DMS79 treated with DMSO at 0.1 percent for 48 hours (cell line): ENCODE data around the gene TRMT61A.
A peak's percentile ranks its signal among the peaks of the same experiment; 100 is the strongest.
"Not testable (repeated sequence)": the region's sequence is repeated elsewhere in the genome, so short reads cannot be mapped to it uniquely, and the experiment has no call there.

Experiments
- DNase-seq: peaks from one replicate; lab custom pipeline; 2025; lab: John Stamatoyannopoulos, UW

The TRMT61A gene

DNA sequence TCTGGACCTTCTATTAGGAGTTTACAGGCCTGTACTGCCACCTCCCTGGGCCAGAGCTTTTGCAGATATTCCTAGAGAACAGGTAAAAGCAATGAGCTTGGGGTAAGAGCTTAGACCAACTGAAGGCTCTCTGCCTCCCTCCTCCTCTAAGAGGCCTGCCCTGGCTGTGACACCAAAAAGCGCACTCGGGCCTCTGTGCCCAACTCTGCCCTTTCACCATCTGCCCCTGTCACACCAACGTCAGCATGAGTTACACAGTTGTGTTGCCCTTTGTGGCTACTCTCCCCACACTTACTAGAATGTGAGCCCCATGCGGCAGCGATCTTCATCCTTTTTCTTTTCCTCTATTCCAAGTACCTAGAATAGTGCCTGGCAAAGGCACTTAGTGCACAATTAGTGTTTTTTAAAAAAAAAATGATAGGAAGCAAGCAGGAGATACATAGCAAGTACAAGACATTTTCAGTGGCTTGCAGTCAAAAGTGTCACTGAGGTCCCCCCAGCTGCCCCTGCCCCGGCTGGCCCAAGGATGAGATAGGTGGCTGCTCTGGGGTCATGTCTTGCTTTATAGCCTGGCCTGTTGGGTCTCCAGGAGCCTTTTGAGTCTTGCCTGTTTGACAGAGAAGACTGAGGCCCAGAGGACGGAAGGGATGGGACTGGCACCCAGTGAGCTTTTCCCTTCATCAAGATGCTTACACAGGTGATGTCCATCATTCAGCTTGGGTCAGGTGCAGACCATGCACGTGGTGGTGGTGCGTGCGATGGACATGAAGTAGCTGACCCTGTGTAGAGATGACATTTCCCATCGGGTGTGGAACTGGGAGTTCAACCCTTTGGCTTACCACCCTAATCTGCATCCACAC lies 18.9 kb upstream of the TRMT61A start:
- no peak for DNase-seq

DNA sequence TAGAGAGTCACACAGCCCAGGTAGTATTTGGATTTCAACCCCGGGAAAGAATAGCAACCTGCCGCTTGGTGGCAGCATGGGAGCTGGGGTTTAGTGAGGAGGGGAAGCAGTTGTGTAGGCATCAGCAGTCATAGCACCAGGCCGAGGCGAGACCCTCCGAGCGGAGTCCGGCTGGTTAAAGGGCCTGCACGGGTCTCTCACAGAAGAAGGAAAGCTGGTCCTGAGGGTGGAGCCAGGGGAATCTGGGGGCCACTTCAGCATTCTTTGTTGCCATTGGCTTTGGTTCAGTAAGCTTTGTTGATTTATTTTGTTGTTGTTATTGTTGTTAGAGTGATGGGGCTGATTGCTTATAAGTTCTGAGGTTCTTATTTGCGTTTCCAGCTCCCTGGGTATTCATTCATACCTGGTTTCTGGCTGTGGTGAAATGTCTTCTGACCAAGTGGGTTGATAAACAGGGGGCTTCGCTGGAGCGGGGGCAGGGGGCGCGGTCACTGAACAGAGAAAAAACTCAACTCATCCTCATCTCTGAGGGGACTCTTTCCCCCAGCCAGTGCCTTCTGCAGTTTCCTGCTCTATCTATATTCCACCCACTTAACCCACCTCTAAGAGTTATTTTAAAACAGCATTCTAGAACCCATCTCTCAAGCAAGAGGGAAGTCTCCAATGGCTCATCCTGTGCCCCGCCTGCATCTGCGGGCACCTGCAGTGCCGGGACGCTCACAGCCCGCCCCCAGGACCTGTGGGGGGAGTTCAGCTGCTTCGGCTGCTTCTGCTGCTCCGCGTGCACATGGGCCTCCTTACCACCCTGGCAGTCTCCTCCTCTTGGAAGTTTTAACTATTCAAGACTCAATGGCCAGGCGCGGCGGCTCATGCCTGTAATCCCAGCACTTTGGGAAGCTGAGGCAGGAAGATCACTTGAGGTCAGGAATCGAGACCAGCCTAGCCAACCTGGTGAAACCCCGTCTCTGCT lies 18.0 kb upstream of the TRMT61A start:
- no peak for DNase-seq

DNA sequence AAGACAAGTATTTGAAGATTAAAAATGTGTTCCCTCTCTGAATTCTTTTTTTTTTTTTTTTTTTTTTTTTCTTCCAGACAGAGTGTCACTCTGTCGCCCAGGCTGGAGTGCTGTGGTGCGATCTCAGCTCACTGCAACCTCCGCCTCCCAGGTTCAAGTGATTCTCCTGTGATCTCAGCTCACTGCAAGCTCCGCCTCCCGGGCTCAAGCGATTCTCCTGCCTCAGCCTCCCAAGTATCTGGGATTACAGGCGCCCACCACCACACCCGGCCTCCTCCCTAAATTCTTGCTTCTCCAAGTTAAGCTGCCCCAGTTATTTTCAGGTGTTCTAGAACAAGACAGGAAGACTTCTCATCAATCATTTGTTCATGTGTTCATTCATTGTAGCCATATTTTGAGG lies 16.8 kb upstream of the TRMT61A start:
- not testable (repeated sequence) for DNase-seq

DNA sequence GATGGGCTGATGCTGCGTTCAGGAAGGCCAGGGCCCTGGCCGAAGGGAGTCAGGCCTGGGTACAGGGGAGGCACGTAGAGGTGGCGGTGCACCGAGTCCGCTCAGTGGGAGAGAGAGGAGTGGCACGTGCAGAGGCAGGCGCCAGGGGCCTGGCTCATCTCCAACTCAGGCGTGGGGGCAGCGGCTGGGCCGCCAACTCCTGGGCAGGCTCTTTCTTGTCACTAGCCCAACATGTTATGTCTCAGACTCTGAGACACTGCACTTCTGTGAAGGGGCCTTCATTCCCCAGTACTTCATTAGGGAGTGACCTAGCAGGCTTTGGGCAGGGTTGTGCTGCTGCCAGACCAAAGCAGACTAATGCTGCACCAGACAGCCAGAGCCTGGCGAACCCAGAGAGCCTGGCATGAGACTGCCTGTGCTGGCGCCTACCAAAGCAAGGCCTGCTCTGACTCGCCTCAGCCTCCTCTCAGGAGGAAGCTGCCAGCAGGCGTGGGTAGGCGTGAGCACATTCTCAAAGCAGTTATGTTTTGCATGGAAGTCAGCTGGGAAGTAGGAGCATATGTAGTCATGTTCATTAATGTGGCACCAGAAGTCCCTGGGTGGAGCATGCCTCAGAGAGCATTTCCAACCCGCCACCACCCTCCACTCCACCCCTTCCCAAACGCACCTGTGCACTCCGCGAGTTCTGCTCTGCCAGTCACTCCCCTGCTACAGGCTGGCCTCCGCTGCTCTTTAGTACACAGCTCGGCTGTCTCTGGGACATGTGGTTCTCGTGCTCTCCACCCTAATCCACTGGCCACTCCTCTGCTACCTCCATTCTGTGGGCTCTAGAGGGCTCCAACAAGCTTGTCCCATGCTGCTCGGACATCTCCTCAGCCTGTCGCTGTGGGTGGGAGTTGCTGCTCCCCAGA lies 16.0 kb upstream of the TRMT61A start:
- peak; percentile 98 for DNase-seq

DNA sequence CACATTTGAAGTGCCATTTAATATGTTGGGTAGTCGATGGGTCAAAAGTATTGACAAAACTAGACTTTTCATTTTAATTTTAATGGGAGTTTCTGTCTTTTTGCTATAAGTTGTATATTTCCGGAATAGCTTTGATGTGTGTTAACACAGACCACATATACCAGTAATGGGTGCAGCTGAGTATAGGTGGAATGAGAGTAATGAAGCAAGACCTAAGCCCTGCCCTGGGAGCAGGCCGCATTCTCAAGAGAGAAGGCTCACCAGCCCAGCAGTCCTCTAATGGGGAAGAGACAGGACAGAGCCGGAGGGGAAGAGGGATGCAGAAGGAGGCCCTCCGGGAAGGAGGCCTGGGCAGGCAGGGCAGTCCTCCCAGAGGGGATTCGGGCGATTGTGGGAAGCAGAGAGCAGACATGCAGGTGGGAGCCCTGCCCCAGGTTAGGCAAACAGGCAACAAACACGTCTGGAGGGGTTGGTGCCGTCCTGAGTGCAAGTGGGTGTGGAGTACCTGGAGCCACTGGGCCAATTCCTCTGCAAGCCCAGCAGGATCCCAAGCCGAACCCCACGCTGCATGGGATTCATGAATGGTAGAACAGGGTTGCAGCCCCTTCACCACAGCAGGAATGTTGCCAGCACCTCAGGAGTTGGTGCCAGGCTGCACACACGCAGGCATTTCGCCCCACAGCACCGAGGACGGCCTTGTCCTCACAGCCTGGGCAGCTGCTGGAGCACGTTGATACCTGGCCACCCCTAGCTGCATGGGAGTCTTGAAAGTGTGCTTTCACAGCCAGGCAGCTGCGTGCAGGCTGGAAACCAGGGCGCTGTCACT lies 14.2 kb upstream of the TRMT61A start:
- DNase-seq: peak; percentile 57

DNA sequence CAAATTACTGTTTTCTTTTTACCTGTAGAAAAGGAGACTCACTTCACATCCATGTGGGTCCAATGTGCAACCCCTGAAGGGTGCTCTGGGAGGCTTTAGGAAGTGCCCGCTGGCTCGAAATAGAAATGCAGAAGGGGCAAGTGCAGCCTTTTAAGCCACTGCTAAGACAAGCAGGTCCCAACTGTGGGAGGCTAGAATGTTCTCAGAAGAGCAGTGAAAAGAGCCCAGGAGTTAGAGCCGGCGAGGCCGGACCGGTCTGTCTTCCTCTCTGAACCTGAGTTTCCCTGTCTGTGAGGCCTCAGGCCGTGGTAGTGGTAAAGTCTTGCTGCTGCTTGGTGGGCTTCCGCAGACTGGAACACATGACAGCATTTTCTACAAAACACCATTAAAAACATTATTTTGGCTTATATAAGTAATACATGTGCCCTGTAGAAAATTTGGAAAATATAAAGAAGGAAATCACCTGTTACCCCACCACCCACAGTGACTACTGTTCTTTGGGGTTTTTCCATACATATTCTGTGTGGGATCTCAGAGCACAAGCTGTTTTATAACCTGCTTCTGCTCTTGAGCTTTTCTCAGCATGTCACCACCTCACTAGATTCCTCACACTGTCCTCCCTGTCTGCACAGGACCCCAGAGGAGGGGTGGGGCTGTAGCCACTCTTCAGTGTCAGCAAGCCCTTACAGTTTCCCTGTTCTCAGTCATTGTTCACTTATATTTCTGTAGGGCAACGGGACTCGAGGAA lies 12.4 kb upstream of the TRMT61A start:
- no peak for DNase-seq

DNA sequence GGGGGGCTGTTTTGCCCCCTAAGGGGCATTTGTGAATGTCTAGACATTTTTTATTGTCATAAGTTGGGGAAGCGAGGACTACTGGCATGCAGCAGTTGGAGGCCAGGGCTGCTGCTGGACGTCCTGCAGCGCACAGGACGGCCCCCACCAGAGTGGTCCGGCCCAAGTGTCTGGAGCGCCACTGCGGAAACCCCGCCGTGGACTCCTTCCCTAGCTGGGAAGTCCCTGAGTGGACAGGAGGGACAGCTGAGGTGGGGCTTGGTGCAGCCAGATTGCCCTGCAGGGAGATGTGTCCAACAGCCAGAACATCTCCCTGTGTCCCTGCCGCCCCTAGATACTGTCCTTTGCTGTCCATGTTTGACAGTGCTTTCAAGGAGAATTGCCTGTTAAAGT lies 11.8 kb upstream of the TRMT61A start:
- DNase-seq: no peak

DNA sequence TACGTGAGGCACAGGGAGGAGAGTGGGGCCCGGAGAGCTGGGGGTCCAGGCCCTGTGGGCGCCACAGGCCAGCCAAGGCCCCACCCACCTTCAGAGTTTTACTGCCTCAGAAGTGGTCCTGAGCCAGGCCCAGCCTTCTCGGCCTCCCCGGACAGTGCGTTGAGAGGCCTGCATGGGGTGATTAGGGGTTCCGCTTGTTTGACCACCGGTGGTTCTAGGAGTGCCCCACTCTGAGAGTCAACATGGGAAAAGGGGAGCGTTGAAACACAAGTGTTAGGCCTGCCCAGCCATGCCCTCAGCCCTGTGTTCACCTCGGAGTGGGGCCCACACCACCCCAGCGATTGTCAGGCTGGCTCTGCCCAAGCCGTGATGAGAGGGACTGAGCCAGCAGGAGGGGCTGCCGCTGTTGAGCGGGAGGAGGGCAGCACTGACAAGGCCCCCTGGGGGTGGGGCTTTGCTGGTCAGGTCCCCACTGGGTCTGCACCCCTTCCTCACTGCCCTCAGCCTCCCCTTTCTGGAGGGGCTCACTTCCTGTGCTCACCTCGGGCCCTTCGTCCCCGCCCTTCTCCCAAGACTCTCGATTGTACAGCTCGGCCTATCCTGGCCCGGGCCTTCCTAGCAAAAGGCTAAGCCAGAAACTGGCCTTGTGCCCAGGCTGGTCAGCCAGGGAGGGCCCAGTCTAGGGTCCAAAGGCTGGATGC lies 11.1 kb upstream of the TRMT61A start:
- no peak for DNase-seq

DNA sequence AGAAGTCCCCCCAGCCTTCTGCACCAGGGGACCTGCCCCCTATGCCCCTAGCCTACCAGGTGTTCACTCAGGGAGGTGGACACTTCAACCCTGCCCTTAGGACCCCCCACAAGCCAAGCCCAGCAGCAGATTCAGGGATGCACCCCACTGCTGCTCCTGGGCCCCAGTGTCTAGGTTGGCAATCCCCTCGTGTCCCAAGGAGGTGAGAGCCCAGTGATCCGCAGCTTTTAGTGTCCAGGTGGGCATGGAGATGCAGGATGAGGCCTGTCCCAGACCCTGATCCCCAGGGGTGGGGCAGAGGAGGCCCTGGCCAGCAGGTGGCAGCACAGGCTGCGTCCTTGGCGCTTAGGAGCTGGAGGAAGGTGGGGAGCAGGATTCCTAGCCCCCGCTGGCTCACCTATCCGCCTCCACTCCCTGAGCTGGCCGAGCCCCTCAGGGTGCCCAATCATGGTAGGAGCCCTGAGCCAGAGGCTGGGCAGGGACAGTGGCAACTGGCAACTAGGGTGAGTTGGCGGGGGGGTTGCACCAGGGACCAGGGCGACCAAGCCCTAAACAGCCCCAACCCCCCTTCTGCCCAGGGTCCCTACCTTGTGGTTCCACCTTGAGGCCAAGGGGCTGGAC lies 10.5 kb upstream of the TRMT61A start:
- DNase-seq: peak; percentile 19

DNA sequence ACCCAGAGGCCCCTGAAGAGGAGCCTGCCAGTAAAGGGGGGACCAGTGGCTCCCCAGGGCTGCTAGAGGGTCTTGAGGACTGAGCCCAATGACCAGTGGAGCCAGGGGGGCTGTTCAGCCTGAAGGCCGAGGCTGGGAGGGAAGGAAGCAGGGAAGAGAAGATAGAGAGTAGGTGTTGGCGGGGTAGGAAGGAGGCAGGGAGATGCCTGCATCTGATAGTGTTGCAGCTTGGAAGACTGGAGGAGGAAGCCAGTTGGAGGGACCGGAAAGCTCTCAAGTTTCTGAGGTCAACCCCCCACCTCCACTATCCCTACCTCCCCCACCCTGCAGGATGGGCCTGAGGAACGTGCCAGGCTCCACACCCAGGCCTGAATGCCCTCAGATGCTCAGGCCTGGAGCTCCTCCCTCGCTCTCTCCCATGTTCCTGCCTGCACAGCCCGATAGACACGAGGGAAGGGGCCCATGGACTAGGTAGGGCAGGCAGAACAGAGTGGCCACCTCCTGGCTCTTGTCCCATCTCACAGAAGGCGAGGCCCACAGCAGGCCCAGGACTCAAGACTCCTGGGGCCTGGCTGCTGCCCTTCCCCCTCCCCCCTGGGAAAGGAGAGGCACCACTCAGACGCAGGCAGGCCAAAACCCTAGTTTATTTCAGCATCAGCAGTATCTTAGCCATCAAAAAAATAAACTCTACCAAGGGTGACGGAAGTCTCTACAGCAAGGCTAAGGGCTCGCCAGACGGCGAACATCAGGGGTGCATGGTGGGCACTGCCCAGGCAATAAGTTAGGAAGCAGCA lies 9.8 kb upstream of the TRMT61A start:
- no peak for DNase-seq

DNA sequence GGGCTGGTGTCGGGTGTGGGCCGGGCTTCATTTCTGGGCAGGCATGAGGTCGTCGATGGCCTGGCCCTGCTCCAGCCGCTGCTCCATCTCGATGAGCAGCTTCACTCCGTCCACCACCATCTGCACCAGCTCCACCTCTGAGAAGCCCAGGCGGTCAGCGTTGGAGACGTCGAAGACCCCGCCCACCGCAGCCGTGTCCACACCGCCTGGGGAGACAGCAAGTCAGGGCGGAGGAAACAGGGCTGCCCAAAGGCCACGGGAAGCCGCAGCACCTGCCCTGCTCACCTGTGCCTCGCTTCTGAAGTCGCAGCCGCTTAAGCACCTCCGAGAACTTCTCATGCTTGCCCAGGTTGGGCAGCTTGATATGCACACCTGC lies 9.2 kb upstream of the TRMT61A start:
- peak; percentile 70 for DNase-seq

DNA sequence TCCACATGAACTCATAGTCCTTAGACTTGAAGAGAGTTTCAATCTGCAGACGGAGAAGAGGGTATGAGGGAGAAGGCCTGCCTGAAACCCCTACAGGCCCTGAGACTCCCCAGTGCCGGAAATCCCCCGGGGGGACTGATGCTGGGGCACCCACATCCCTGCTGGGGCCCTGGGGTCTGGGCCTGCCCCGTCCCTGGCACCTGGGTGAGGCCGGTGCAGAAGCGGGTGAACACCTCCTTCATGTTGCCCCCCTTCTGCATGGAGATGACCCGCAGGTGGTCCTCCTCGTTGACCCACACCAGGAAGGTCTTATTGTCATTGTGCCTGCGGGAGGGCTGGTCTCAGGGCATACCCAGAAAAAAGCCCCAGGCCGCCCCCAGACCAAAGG lies 8.7 kb upstream of the TRMT61A start:
- no peak for DNase-seq

DNA sequence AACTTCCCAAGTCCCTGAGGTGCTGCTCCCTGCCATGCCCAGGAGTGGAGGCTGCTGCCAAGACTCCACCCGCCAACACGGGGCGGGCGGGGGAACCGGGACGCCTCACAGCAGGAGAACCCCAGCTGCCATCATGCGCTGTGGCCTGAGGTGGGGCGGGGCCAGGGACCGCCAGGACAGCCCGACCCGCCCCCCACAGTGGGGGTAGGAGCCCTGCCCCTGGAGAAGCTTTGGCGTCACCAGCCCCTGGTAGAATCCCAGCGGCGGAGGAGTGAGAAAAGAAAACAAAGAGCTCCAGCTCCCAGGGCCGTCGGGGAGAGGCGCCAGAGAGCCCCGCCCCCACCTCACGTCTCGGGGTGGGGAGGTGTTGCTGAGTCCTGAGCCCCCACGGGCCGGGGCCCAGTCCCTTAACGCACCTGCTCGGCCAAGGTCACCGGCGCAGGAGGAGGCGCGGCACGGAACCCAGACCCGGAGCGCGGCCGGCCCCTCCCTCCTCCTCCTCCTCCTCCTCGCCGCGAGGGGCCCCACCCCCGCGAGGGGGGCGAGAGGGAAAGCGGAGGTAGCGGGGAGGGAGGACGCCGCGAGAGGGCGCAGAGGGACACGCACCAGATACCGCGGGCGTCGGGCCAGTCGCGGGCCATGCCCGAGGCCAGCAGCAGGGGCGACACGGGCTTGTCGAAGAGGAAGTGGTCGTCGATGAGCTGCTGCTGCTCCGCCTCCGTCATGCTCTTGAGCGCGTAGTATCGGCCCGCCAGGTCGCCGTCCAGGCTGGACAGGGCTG lies 8.1 kb upstream of the TRMT61A start:
- peak; percentile 86 for DNase-seq

DNA sequence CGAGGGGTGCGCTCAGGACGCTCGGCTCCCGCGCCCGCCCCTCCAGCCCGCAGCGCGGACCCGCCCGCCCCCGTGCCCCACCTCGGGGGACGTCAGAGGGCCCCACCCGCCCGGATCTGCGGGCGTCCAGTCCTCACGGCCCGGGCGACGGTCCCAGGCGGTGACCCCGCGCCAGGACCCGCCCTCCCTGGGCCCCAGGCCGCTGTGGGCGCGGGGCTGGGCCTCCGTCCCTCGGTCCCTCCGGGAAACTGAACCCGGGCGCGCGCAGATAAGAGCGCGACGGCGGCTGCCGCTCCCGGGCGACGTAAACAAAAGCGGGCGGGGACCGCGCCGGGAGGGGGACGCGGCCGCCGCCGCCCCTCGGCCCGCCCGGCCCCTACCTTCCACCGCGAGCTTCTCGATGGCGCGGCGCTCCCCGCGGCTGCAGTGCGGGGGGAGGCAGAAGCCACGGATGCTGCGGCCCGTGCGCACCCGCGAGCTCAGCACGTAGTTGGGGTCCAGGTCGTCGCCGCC lies 7.5 kb upstream of the TRMT61A start:
- DNase-seq: no peak

DNA sequence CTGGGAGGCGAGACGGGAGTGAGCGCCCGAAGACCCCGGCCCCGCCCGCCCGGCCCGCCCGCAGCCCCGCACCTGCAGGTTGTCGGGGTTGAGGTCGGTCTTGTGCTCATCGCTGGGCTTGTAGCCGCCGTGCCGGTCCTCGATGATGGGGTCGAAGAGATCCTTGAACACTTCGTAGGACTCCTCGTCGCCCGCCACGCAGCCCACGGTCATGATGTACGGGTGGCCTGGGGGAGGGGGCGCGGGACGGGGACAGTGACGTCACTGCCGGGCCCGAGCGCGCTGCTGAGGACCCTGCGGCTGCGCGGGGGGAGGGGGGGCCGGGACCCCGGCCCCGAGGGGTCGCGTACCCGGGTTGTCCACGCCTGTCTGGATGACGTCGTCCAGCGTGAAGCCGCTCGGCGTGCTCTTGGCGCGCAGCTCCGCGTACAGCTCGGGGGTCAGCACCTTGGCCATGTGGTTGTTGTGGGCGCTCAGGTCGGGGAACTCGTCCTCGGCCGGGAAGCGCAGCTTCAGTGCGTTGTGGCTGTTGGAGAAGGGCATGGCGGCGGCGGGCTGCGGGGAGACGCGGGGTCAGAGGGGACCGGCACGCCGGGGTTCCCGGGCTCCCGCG lies 6.9 kb upstream of the TRMT61A start:
- peak; percentile 52 for DNase-seq

DNA sequence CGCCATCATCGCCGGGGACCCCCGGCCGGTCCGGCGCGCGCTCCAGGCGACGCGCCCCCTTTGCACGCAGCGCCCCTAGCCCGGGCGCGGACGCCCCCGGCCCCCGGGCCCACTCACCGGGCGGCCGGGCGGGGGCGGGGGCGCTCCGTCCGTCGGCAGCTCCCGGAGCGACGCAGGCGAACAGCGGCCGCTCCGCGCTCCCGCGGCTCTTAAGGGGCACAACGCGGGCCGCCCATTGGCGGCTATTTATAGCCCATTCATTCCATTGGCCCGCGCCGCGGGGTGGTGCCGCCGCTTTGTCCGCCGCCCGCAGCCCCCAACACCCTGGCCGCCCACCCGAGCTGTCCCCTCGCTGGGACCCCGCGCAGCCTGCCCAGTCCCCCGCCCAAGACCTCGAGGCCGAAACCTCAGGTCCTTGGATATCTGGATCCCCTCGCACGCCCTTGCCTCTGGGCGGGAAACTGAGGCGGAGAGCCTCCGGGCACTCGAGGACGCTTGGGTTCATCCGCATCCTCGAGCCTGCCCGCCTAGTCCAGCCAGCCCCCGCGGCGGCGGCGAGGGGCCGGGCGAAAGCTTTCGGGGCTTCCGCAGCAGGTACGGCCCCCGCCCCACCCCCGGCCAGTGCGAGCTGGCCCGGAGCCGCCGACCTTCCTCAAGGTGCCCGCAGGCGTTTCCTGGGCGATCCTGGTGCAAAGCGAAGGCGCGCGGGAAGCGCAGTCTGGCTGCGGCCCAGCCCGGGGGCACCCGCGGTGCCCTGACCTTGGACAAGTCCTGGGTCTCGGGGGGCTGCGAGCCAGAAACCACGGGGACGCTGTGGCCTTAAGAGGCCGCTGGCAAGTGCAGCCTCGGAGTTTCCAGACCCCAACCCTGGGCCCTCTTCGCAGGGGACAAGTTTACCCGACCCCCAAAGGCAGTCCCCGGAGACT lies 6.1 kb upstream of the TRMT61A start, which contains the start of gene CKB:
Gene CKB, minus strand, starts transcription at position 182 of the 926 bp plus-strand sequence. CDS start 337 bp downstream, outside the sequence.
- peak; percentile 83 for DNase-seq
